Fibroblast of upper back skin (primary cell): Measurements from ENCODE around the gene NLGN3.

Experiments
- DNase-seq: peaks from one replicate; pipeline ENCODE4 v3.0.0-alpha.2; 2013

The NLGN3 gene

GRCh38 chrX:71118985-71119535 lies 25.6 kb upstream of the NLGN3 start:
- DNase-seq = no peak

GRCh38 chrX:71128166-71128833 lies 16.3 kb upstream of the NLGN3 start:
- no peak for DNase-seq

GRCh38 chrX:71128915-71129765 lies 15.5 kb upstream of the NLGN3 start:
- DNase-seq = peak; percentile 43

- DNase-seq = no peak
These were observed 13.1 kb upstream of the NLGN3 start for GRCh38 chrX:71131510-71131909.

- no peak for DNase-seq
These were observed 4.2 kb upstream of the NLGN3 start for GRCh38 chrX:71140440-71140839.

GRCh38 chrX:71143508-71143907 lies 1.1 kb upstream of the NLGN3 start:
- peak; percentile 9 for DNase-seq

- no peak for DNase-seq
These were observed 3.0 kb downstream of the NLGN3 start for GRCh38 chrX:71147496-71148277.

GRCh38 chrX:71148278-71148663 lies 3.6 kb downstream of the NLGN3 start:
- no peak for DNase-seq

GRCh38 chrX:71151366-71151765 lies 6.7 kb downstream of the NLGN3 start:
- no peak for DNase-seq

GRCh38 chrX:71154196-71154595 lies 9.6 kb downstream of the NLGN3 start:
- no peak for DNase-seq

- DNase-seq = no peak
These were observed 10.0 kb downstream of the NLGN3 start for GRCh38 chrX:71154641-71155040.

GRCh38 chrX:71158603-71159002 lies 14.0 kb downstream of the NLGN3 start:
- no peak for DNase-seq

GRCh38 chrX:71159335-71159734 lies 14.7 kb downstream of the NLGN3 start:
- no peak for DNase-seq

GRCh38 chrX:71160475-71160874 lies 15.8 kb downstream of the NLGN3 start:
- no peak for DNase-seq

- no peak for DNase-seq
These were observed 18.3 kb downstream of the NLGN3 start for GRCh38 chrX:71162981-71163380.

GRCh38 chrX:71164071-71164470 lies 19.4 kb downstream of the NLGN3 start:
- no peak for DNase-seq

- no peak for DNase-seq
These were observed 21.8 kb downstream of the NLGN3 start for GRCh38 chrX:71166461-71166860.

GRCh38 chrX:71167031-71167781 lies 22.6 kb downstream of the NLGN3 start:
- DNase-seq = no peak

- DNase-seq = no peak
These were observed 23.5 kb downstream of the NLGN3 start for GRCh38 chrX:71168134-71168533.

- no peak for DNase-seq
These were observed 24.9 kb downstream of the NLGN3 start for GRCh38 chrX:71169586-71169985.

- DNase-seq = no peak
These were observed 26.0 kb downstream of the NLGN3 start for GRCh38 chrX:71170660-71171059.

GRCh38 chrX:71171110-71171801 lies 26.6 kb downstream of the NLGN3 start:
- no peak for DNase-seq
